OCI-LY3 (cell line): ENCODE data around the gene ACP6.

Experiments
- H2AFZ ChIP-seq: fragments of 200-600, 300-600 bp; shearing (Covaris generic); 2 replicates; pipeline ENCODE4 v1.6.0; 2014; ENCODE audit warnings: antibody characterized with exemption, low read depth, low read length
- H3K27ac ChIP-seq: fragments of 200-600, 300-600 bp; sonication (generic); 2 replicates; pipeline ENCODE4 v1.5.1; 2014; ENCODE audit warnings: mild to moderate bottlenecking, low read length, moderate library complexity, mixed read lengths
- H3K27me3 ChIP-seq: fragments of 200-600, 300-600 bp; sonication (generic); 2 replicates; pipeline ENCODE4 v1.6.1; 2014; ENCODE audit warnings: low read depth, low read length, mixed read lengths
- H3K36me3 ChIP-seq: fragments of 200-600, 300-600 bp; sonication (generic); replicated peaks from 2 replicates; pipeline ENCODE3; 2014; ENCODE audit warnings: low read depth, low read length, mixed read lengths
- H3K4me1 ChIP-seq: fragments of 300-600, 200-600 bp; sonication (generic); 2 replicates; pipeline ENCODE4 v1.6.1; 2014; ENCODE audit warnings: low read length, mixed read lengths
- H3K4me2 ChIP-seq: fragments of 200-600, 300-600 bp; sonication (generic); 2 replicates; pipeline ENCODE4 v1.6.1; 2014; ENCODE audit warnings: low read length, mixed read lengths
- H3K4me3 ChIP-seq: fragments of 300-600, 200-600 bp; sonication (generic); 2 replicates; pipeline ENCODE4 v1.5.1; 2014; ENCODE audit warnings: antibody characterized with exemption, mild to moderate bottlenecking, low read length, moderate library complexity
- H3K79me2 ChIP-seq: fragments of 300-600, 200-600 bp; shearing (Covaris generic); 2 replicates; pipeline ENCODE4 v1.6.1; 2014; ENCODE audit warnings: mild to moderate bottlenecking, low read length, mixed read lengths
- H3K9ac ChIP-seq: fragments of 300-600, 200-600 bp; shearing (Covaris generic); 2 replicates; pipeline ENCODE4 v1.6.0; 2014; ENCODE audit warnings: mild to moderate bottlenecking, low read length, moderate library complexity
- H3K9me3 ChIP-seq: fragments of 200-600, 300-600 bp; shearing (Covaris generic); 2 replicates; pipeline ENCODE4 v1.6.1; 2014; ENCODE audit warnings: low read length, mixed read lengths; ENCODE audit not compliant: insufficient read depth
- H4K20me1 ChIP-seq: fragments of 200-600, 300-600 bp; sonication (generic); 2 replicates; pipeline ENCODE4 v1.6.1; 2016; ENCODE audit warnings: low read length, mixed read lengths; ENCODE audit not compliant: insufficient read depth
- EZH2phosphoT487 ChIP-seq: fragments of 200-600 bp; shearing (Covaris generic); IDR thresholded peaks from 2 replicates; pipeline ENCODE4 v1.6.1; 2018; ENCODE audit warnings: antibody characterized with exemption, mixed run types, low read depth
- TF ChIP-seq, protein P1 (sequence below): fragments of 200-600, 300-600 bp; sonication (generic); IDR thresholded peaks from 2 replicates; pipeline ENCODE4 v1.5.1; 2014; ENCODE audit warnings: antibody characterized with exemption, low read length, low read depth

Gene ACP6

GRCh38 chr1:147625362-147625995 lies 44.8 kb downstream of the ACP6 start:
- Histone ChIP-seq H4K20me1 (no peaks in the 10 kb centered on the region), H3K4me3 (no peak overlapping the region), H3K79me2 (no peaks in the 10 kb centered on the region), H3K36me3 (peaks cover 11% of the 10 kb centered on the region), H3K9me3 (no peaks in the 10 kb centered on the region), H3K27ac (no peak overlapping the region), H3K4me1 (peaks cover 16% of the 10 kb centered on the region), H3K27me3 (no peaks in the 10 kb centered on the region), H3K4me2 (peak overlapping the region; percentile 9; the same call in 1 of the 2 replicates), H3K9ac (no peak overlapping the region), H2AFZ (no peak overlapping the region)
- TF ChIP-seq EZH2phosphoT487: no peak
- TF ChIP-seq, protein P1, sequence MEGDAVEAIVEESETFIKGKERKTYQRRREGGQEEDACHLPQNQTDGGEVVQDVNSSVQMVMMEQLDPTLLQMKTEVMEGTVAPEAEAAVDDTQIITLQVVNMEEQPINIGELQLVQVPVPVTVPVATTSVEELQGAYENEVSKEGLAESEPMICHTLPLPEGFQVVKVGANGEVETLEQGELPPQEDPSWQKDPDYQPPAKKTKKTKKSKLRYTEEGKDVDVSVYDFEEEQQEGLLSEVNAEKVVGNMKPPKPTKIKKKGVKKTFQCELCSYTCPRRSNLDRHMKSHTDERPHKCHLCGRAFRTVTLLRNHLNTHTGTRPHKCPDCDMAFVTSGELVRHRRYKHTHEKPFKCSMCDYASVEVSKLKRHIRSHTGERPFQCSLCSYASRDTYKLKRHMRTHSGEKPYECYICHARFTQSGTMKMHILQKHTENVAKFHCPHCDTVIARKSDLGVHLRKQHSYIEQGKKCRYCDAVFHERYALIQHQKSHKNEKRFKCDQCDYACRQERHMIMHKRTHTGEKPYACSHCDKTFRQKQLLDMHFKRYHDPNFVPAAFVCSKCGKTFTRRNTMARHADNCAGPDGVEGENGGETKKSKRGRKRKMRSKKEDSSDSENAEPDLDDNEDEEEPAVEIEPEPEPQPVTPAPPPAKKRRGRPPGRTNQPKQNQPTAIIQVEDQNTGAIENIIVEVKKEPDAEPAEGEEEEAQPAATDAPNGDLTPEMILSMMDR: no peak

- no peak overlapping the region for H3K4me3 ChIP-seq
- peaks cover 16% of the 10 kb centered on the region for H3K36me3 ChIP-seq
- no peak overlapping the region for H2AFZ ChIP-seq
- no peaks in the 10 kb centered on the region for H3K79me2 ChIP-seq
- H4K20me1 ChIP-seq: no peaks in the 10 kb centered on the region
- H3K27ac ChIP-seq: no peak overlapping the region
- TF ChIP-seq, protein P1: no peak
- TF ChIP-seq EZH2phosphoT487: no peak
- peaks cover 16% of the 10 kb centered on the region for H3K4me1 ChIP-seq
- H3K9ac ChIP-seq: no peak overlapping the region
- no peaks in the 10 kb centered on the region for H3K27me3 ChIP-seq
- no peak overlapping the region for H3K4me2 ChIP-seq
- H3K9me3 ChIP-seq: no peaks in the 10 kb centered on the region
Observed at GRCh38 chr1:147624529-147624928, 45.8 kb downstream of the ACP6 start.

DNA sequence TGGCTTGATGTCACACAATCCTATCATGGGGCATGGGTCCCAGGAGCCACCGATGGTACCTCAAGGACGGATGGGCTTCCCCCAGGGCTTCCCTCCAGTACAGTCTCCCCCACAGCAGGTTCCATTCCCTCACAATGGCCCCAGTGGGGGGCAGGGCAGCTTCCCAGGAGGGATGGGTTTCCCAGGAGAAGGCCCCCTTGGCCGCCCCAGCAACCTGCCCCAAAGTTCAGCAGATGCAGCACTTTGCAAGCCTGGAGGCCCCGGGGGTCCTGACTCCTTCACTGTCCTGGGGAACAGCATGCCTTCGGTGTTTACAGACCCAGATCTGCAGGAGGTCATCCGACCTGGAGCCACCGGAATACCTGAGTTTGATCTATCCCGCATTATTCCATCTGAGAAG lies 46.3 kb downstream of the ACP6 start:
- H3K4me2 ChIP-seq: no peak overlapping the region
- no peak overlapping the region for H3K9ac ChIP-seq
- H3K36me3 ChIP-seq: peaks cover 22% of the 10 kb centered on the region
- H3K4me1 ChIP-seq: peaks cover 16% of the 10 kb centered on the region
- no peaks in the 10 kb centered on the region for H4K20me1 ChIP-seq
- no peaks in the 10 kb centered on the region for H3K27me3 ChIP-seq
- H3K79me2 ChIP-seq: no peaks in the 10 kb centered on the region
- no peak overlapping the region for H3K4me3 ChIP-seq
- H2AFZ ChIP-seq: no peak overlapping the region
- H3K9me3 ChIP-seq: no peaks in the 10 kb centered on the region
- TF ChIP-seq EZH2phosphoT487: no peak
- H3K27ac ChIP-seq: no peak overlapping the region

- Histone ChIP-seq H3K4me3 (no peak overlapping the region), H3K4me2 (no peak overlapping the region), H3K9ac (no peak overlapping the region), H3K27me3 (no peaks in the 10 kb centered on the region), H3K79me2 (no peaks in the 10 kb centered on the region), H3K27ac (no peak overlapping the region), H4K20me1 (no peaks in the 10 kb centered on the region), H3K9me3 (no peaks in the 10 kb centered on the region), H3K4me1 (peaks cover 8% of the 10 kb centered on the region), H3K36me3 (peaks cover 26% of the 10 kb centered on the region), H2AFZ (no peak overlapping the region)
- TF ChIP-seq EZH2phosphoT487: no peak
- TF ChIP-seq, protein P1: no peak
Observed at GRCh38 chr1:147622731-147623130, 47.6 kb downstream of the ACP6 start.
